Kidney capillary endothelial cell (primary cell): ENCODE measurements around the gene CBFB.
"Not testable (repeated sequence)": the region's sequence is repeated elsewhere in the genome, so short reads cannot be mapped to it uniquely, and the experiment has no call there.

ENCODE experiments used
- DNase-seq: peaks from one replicate; pipeline ENCODE4 v3.0.0-alpha.2; 2018; ENCODE audit warnings: low spot score

CBFB gene

GRCh38 chr16:67098599-67098998 is 69.7 kb downstream of the CBFB start:
- DNase-seq: no peak

GRCh38 chr16:67100569-67101310 is 71.8 kb downstream of the CBFB start:
- no peak for DNase-seq

GRCh38 chr16:67101311-67102082 is 72.5 kb downstream of the CBFB start:
- no peak for DNase-seq

- DNase-seq: peak; percentile 25
Measured at GRCh38 chr16:67104061-67104460, 75.1 kb downstream of the CBFB start.

GRCh38 chr16:67104845-67105244 is 75.9 kb downstream of the CBFB start:
- no peak for DNase-seq

- DNase-seq: no peak
Measured at GRCh38 chr16:67105246-67105645, 76.3 kb downstream of the CBFB start.

- DNase-seq: no peak
Measured at GRCh38 chr16:67105881-67106280, 76.9 kb downstream of the CBFB start.

GRCh38 chr16:67108489-67108888 is 79.5 kb downstream of the CBFB start:
- no peak for DNase-seq

GRCh38 chr16:67108931-67109406 is 80.0 kb downstream of the CBFB start:
- DNase-seq: no peak

GRCh38 chr16:67109407-67110135 is 80.6 kb downstream of the CBFB start, which contains the start of gene PHAF1:
Gene PHAF1 (plus strand): TSS chr16:67109941. CDS start chr16:67110176, 235 bp downstream.
- peak; percentile 89 for DNase-seq

GRCh38 chr16:67111951-67112444 is 83.0 kb downstream of the CBFB start:
- no peak for DNase-seq

- DNase-seq: no peak
Measured at GRCh38 chr16:67112591-67113399, 83.8 kb downstream of the CBFB start.

- DNase-seq: no peak
Measured at GRCh38 chr16:67114793-67115192, 85.8 kb downstream of the CBFB start.

- no peak for DNase-seq
Measured at GRCh38 chr16:67115639-67116038, 86.7 kb downstream of the CBFB start.

- no peak for DNase-seq
Measured at GRCh38 chr16:67116388-67117311, 87.7 kb downstream of the CBFB start.

GRCh38 chr16:67117716-67118115 is 88.8 kb downstream of the CBFB start:
- no peak for DNase-seq

- no peak for DNase-seq
Measured at GRCh38 chr16:67120025-67120424, 91.1 kb downstream of the CBFB start.

- not testable (repeated sequence) for DNase-seq
Measured at GRCh38 chr16:67122799-67123198, 93.8 kb downstream of the CBFB start.

GRCh38 chr16:67128417-67128816 is 99.5 kb downstream of the CBFB start:
- no peak for DNase-seq

GRCh38 chr16:67128887-67129286 is 99.9 kb downstream of the CBFB start:
- DNase-seq: no peak
